NCI-H226 (cell line): ENCODE data around the gene GALP.
A peak's percentile ranks its signal among the peaks of the same experiment; 100 is the strongest.
"Not testable (repeated sequence)": the region's sequence is repeated elsewhere in the genome, so short reads cannot be mapped to it uniquely, and the experiment has no call there.

Experiments used
- DNase-seq: peaks from one replicate; pipeline ENCODE4 v3.0.0-alpha.2; 2015

The GALP gene

DNA sequence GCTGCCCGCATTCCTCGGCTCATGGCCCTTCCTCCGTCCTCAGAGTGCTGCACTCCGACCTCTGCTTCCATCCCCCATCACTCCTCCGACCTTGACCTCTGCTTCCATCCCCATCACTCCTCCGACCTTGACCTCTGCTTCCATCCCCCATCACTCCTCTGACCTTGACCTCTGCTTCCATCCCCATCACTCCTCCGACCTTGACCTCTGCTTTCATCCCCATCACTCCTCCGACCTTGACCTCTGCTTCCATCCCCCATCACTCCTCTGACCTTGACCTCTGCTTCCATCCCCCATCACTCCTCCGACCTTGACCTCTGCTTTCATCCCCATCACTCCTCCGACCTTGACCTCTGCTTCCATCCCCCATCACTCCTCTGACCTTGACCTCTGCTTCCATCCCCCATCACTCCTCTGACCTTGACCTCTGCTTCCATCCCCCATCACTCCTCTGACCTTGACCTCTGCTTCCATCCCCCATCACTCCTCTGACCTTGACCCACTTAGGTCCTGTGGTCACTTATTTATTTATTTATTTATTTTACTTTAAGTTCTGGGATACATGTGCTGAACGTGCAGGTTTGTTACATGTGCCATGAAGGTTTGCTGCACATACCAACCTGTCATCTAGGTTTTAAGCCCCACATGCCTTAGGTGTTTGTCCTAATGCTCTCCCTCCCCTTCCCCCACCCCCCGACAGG is 26.7 kb upstream of the GALP start:
- not testable (repeated sequence) for DNase-seq

GRCh38 chr19:56149656-56150038 is 26.2 kb upstream of the GALP start:
- DNase-seq: no peak

DNA sequence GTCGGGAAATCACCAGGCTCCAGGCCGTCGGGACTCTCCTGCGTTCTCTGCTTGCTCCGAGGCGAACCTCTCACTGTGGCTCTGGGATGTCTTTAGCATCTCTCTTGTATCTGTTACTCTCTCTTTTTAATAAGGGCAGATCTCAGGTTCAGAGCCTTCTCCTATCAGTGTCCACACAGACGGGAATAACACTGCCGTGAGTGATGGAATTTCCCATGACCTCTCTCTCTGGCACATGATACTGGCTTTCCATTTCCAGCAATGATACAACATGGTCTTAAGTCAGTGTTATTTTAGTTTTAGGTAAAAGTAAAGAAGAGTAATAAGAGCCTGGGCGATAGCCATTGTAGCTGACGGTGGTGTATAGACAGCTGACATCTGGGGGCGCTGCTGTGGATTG is 25.4 kb upstream of the GALP start:
- DNase-seq: no peak

DNA sequence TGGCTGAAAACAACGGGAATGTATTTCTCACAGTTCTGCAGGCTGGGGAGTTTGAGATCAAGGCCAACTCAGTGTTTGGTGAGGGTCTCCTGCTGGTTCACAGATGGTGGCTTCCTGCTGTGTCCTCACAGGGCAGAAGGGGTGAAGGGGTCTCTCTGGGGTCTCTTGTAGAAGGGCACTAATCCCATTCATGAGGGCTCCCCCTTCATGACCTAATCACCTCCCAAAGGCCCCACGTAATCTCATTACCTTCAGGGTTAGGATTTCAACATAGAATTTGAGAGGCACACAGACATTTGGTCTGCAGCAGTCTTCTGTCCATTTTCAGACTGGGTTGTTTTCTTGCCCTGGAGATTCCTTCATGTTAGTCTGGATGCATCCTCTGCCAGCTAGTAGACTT is 23.2 kb upstream of the GALP start:
- DNase-seq: no peak

GRCh38 chr19:56153507-56153906 is 22.3 kb upstream of the GALP start:
- no peak for DNase-seq

DNA sequence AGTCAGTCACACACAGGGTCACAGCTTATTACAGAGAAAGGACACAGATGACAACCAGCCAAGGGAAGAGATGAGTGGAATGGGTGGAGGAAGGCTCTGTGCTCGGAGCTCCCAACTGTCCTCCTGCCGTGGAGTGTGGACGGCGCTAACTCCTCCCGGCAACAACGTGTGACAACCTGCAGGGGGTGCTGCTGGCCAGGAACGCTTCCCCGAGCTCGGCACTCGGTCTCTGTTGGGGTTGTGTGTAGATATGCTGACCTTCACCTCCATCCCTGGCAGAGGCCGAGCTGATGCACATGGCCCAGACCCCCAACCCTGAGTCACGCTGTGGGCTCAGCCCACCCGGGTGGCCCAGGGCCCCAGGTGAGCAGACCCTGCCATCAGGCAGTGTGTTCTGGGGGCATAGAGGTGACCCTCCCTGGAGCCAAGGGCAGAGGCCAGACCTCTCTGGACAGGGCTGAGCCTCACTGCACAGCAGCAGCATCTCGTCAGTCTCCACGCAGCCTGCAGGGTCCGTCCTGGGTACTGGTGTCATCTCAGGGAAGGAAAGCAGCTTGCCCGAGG is 20.6 kb upstream of the GALP start:
- DNase-seq: no peak

DNA sequence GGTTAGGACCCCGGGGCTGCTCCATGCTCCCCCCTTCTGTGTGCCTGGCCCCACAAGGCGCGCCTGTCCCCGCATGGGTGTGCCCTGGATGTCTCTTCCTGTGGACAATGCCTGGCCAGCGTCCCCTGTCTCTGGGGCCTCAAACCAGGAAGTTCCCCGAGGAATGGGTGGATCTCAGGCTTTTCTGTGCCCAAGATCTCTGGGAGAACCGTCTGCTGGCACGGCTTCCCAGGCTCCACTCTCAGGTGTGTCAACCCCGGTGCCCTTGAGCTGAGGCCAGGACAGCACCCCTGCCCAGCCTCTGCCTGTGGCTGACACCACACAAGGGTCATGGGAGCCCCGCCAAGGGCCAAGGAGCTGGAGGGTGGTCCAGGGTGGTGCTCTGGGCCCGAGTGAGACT is 19.0 kb upstream of the GALP start:
- DNase-seq: no peak

DNA sequence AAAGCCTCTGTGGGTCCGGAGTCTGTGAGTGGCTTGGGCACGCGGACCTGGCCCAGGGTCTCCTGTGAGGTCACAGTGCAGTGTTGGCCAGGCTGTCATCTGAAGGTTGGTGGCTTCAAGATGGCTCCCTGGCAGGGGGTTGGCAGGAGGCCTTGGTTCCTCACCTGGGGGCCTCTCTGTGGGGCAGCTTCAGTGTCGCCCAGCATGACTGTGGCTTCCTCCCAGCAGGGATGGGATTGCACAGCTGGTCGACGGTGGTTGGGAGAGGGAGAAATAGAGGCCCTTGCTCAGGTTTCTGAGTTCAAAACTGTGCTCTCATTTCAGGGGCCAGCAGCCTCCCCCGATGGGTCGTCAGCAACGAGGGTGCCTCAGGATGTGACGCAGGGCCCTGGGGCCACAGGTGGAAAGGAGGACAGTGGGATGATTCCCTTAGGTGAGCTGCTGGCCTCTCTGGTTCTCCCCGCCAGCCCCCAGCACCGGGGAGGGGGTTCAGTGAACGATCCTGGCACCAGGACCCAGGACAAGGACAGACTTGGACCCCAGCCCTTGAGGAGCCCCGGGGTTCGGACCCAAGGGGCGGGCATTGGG is 17.5 kb upstream of the GALP start:
- no peak for DNase-seq

- peak; percentile 73 for DNase-seq
Measured at GRCh38 chr19:56159009-56159559, 16.7 kb upstream of the GALP start.

DNA sequence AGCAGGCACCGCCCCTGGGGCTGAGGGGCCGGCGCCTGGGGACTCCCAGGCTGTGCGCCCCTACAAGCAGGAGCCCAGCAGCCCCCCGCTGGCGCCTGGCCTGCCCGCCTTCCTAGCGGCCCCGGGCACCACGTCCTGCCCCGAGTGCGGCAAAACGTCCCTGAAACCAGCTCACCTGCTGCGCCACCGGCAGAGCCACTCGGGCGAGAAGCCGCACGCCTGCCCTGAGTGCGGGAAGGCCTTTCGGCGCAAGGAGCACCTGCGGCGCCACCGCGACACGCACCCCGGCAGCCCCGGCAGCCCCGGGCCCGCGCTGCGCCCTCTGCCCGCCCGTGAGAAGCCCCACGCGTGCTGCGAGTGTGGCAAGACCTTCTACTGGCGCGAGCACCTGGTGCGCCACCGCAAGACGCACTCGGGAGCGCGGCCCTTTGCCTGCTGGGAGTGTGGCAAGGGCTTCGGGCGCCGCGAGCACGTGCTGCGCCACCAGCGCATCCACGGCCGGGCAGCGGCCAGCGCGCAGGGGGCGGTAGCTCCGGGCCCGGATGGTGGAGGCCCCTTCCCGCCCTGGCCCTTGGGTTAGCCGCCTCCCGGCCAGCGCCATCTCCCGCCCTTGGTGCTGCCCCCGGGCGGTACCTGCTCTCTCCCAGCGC is 16.1 kb upstream of the GALP start:
- no peak for DNase-seq

DNA sequence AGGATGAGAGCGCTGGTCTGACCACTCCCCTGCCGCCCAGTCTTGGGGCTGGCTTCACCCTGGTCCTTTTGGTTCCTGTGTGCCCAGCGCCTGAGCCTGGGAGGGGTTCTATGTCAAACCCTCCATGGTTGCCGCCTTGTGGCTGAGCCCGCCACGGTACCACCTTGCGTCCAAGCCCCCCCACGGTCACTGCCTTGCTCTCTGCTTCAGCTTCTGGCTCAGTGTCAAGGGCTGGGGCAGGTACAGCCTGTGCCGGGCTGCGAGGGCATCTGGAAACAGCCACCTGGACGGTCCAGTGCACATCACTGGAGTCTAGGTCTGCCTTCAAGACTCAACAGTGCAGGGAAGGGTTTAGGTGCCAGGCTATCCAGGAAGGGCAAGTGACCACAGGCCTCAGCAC is 14.3 kb upstream of the GALP start:
- no peak for DNase-seq

- DNase-seq: peak; percentile 73
Measured at GRCh38 chr19:56162258-56162657, 13.6 kb upstream of the GALP start.

- DNase-seq: no peak
Measured at GRCh38 chr19:56163097-56163496, 12.7 kb upstream of the GALP start.

GRCh38 chr19:56167064-56167578 is 8.7 kb upstream of the GALP start:
- peak; percentile 21 for DNase-seq

DNA sequence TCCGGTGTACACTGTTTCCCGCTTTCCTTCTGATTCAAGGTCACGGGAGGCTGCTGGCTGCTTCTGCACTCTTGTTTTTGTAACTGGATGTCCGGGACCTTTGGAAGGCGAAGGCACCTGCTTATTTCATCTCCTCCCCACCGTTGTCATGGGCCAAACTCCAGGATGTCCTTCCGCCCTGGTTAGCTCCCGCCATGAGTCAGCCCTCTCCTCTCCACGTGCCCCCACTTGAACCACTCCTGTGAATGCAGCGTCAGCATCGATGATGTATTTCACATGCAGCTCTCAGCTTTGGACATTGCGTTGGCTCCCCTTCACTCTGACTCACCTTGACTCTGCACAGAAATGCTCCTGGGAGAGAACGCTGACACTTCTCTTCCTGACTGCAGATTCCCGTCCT is 5.5 kb upstream of the GALP start:
- DNase-seq: peak; percentile 99

GRCh38 chr19:56174086-56174485 is 1.7 kb upstream of the GALP start:
- DNase-seq: no peak

- DNase-seq: no peak
Measured at GRCh38 chr19:56174550-56174949, 1.3 kb upstream of the GALP start.

DNA sequence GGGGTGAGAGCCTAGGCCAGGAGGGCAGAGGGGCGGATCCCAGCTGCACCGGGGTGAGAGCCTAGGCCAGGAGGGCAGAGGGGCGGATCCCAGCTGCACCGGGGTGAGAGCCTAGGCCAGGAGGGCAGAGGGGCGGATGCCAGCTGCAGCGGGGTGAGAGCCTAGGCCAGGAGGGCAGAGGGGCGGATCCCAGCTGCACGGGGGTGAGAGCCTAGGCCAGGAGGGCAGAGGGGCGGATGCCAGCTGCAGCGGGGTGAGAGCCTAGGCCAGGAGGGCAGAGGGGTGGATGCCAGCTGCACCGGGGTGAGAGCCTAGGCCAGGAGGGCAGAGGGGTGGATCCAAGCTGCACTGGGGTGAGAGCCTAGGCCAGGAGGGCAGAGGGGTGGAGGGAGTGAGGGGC is 502 bp downstream of the GALP start:
- not testable (repeated sequence) for DNase-seq

DNA sequence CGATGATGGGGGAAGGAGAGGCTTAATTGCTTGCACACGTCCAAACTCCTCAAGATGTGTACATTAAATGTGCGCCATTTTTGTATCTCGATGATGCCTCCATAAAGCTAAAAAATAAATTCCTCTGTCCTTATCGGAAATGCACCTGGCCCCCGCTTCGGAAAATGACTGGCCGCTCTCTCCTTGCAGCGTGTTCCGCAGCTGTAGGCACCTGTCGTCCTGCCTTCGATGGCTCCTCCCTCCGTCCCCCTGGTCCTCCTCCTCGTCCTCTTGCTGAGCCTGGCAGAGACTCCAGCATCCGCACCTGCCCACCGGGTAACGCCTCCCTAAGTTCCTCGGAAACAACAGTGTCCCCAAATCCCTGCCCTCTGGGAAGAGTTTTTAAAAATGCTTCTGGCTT is 1.1 kb downstream of the GALP start:
- DNase-seq: no peak

GRCh38 chr19:56177564-56178243 is 1.9 kb downstream of the GALP start:
- no peak for DNase-seq

DNA sequence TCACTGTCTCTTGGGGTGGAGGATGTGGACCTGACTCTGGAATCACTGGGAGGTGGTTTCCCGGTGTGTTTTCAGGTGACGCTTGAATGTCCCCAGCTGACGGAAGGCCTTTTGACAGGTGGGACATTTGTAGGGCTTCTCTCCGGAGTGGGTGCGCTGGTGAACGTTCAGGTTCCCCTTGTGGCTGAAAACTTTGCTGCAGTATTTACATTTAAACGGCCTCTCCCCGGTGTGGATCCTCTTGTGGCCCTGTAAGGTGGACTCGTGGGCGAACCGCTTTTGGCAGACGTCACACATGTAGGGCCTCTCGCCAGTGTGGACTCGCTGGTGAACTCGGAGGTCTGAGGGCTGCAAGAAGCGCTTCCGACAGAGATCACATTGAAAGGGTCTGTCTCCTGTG is 14.0 kb downstream of the GALP start:
- no peak for DNase-seq

- no peak for DNase-seq
Measured at GRCh38 chr19:56191115-56191514, 15.3 kb downstream of the GALP start.

DNA sequence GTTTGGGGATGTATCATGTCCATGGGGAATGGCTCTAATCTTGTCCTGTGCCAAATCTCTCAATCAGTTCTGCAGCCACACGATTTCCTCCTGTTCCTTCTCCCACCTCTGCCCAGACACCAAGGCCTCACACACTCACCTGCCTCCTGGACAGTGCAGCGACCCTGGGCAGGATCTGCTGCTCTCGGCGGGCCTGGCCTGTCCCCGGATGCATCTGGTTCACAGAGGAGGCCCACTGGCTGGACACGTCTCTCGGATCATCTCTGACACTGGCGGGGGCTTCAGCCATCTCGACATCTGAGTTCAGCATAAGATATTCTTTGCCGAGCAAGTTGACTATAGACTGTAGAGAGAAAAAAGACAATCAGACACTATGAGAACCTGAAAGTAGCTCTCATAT is 15.9 kb downstream of the GALP start:
- no peak for DNase-seq
